ENCODE data around the gene RPS6KA5. TPM values are rescaled to one million over a fixed set of nuclear protein-coding genes. Genes with fewer than 3 reads are reported as not detected.
"Not testable (repeated sequence)": the region's sequence is repeated elsewhere in the genome, so short reads cannot be mapped to it uniquely, and the experiment has no call there.

RPS6KA5 gene
- total RNA-seq, 2 donors from 2014 or later: 5.3 to 9.6 TPM

- DNase-seq (ENCODE audit: low spot score): no peak
- H3K27me3 ChIP-seq: no peaks in the 10 kb centered on the region
- H3K4me3 ChIP-seq: no peak overlapping the region
- TF ChIP-seq, protein P1, sequence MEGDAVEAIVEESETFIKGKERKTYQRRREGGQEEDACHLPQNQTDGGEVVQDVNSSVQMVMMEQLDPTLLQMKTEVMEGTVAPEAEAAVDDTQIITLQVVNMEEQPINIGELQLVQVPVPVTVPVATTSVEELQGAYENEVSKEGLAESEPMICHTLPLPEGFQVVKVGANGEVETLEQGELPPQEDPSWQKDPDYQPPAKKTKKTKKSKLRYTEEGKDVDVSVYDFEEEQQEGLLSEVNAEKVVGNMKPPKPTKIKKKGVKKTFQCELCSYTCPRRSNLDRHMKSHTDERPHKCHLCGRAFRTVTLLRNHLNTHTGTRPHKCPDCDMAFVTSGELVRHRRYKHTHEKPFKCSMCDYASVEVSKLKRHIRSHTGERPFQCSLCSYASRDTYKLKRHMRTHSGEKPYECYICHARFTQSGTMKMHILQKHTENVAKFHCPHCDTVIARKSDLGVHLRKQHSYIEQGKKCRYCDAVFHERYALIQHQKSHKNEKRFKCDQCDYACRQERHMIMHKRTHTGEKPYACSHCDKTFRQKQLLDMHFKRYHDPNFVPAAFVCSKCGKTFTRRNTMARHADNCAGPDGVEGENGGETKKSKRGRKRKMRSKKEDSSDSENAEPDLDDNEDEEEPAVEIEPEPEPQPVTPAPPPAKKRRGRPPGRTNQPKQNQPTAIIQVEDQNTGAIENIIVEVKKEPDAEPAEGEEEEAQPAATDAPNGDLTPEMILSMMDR (IDR thresholded peaks at IDR 0.05): no peak
- H3K36me3 ChIP-seq: no peaks in the 10 kb centered on the region
- H3K27ac ChIP-seq: no peak overlapping the region
- H3K9me3 ChIP-seq: peaks cover 0 to 42% of the 10 kb centered on the region in 2 donors
- H3K4me1 ChIP-seq: no peaks in the 10 kb centered on the region
Measured at GRCh38 chr14:90956273-90956672, 104.2 kb downstream of the RPS6KA5 start.

GRCh38 chr14:90953643-90954042 is 106.8 kb downstream of the RPS6KA5 start:
- DNase-seq (ENCODE audit: low spot score); H3K27ac ChIP-seq; H3K36me3 ChIP-seq; H3K4me3 ChIP-seq; H3K27me3 ChIP-seq; H3K4me1 ChIP-seq: not testable (repeated sequence)
- H3K9me3 ChIP-seq: peaks cover 0 to 42% of the 10 kb centered on the region in 2 donors

- no peaks in the 10 kb centered on the region for H3K27me3 ChIP-seq
- H3K27ac ChIP-seq: no peak overlapping the region
- no peak overlapping the region for H3K4me3 ChIP-seq
- no peaks in the 10 kb centered on the region for H3K36me3 ChIP-seq
- TF ChIP-seq, protein P1 (IDR thresholded peaks at IDR 0.05): no peak
- H3K9me3 ChIP-seq: peaks cover 0 to 14% of the 10 kb centered on the region in 2 donors
- no peaks in the 10 kb centered on the region for H3K4me1 ChIP-seq
- DNase-seq (ENCODE audit: low spot score): no peak
Measured at GRCh38 chr14:90943367-90943766, 117.1 kb downstream of the RPS6KA5 start.

GRCh38 chr14:90942511-90942910 is 117.9 kb downstream of the RPS6KA5 start:
- Histone ChIP-seq H3K4me1 (no peaks in the 10 kb centered on the region), H3K27ac (no peak overlapping the region), H3K36me3 (no peaks in the 10 kb centered on the region), H3K9me3 (peaks cover 0 to 14% of the 10 kb centered on the region in 2 donors), H3K4me3 (no peak overlapping the region), H3K27me3 (no peaks in the 10 kb centered on the region)
- DNase-seq (ENCODE audit: low spot score): no peak
- TF ChIP-seq, protein P1 (IDR thresholded peaks at IDR 0.05): no peak

- Histone ChIP-seq H3K9me3 (peaks cover 0 to 14% of the 10 kb centered on the region in 2 donors), H3K27me3 (no peaks in the 10 kb centered on the region), H3K4me1 (no peaks in the 10 kb centered on the region), H3K27ac (no peak overlapping the region), H3K36me3 (no peaks in the 10 kb centered on the region), H3K4me3 (no peak overlapping the region)
- TF ChIP-seq, protein P1 (IDR thresholded peaks at IDR 0.05): no peak
- no peak for DNase-seq (ENCODE audit: low spot score)
Measured at GRCh38 chr14:90941706-90942105, 118.7 kb downstream of the RPS6KA5 start.

DNA sequence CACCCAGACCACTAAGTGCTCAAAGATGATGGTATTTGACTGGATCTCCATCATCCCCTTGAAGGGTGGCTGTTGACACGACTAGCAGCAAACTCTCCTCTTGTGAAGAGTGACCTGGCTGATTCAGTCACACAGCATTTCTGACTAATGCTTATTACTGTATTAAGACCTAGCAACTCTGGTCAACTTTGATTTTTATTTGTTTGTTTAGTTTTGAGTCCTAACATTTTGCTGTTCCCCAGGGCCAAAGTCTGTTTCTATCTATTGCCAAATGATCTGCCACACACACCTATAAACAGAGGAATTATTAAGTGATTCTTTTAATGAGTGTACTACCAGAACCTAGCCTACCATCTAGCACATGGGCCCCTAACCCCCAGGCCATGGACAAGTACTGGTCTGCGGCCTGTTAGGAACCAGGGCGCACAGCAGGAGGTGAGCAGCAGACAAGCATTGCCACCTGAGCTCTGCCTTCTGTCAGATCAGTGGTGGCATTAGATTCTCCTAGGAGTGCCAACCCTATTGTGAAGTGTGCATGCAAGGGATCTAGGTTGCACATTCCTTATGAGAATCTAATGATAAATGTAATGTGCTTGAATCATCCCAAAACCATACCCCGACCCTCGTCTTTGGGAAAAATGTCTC is 120.0 kb downstream of the RPS6KA5 start:
- H3K4me1 ChIP-seq: no peaks in the 10 kb centered on the region
- H3K4me3 ChIP-seq: no peak overlapping the region
- H3K36me3 ChIP-seq: no peaks in the 10 kb centered on the region
- DNase-seq (ENCODE audit: low spot score): no peak
- TF ChIP-seq, protein P1 (IDR thresholded peaks at IDR 0.05): no peak
- H3K27me3 ChIP-seq: no peaks in the 10 kb centered on the region
- H3K9me3 ChIP-seq: peaks cover 0 to 14% of the 10 kb centered on the region in 2 donors
- H3K27ac ChIP-seq: no peak overlapping the region

GRCh38 chr14:90939252-90939795 is 121.1 kb downstream of the RPS6KA5 start:
- H3K9me3 ChIP-seq: peaks cover 0 to 14% of the 10 kb centered on the region in 2 donors
- not testable (repeated sequence) for H3K27me3 ChIP-seq; H3K36me3 ChIP-seq; DNase-seq (ENCODE audit: low spot score); H3K27ac ChIP-seq; H3K4me1 ChIP-seq; H3K4me3 ChIP-seq
